GM19035 (cell line): Measurements from ENCODE around the gene BCL2L11.

Source experiments
- ATAC-seq: cut with Tn5 transposase; IDR thresholded peaks from one replicate; pipeline ENCODE4 v1.9.1; 2021; ENCODE audit not compliant: unreplicated experiment

The BCL2L11 gene

DNA sequence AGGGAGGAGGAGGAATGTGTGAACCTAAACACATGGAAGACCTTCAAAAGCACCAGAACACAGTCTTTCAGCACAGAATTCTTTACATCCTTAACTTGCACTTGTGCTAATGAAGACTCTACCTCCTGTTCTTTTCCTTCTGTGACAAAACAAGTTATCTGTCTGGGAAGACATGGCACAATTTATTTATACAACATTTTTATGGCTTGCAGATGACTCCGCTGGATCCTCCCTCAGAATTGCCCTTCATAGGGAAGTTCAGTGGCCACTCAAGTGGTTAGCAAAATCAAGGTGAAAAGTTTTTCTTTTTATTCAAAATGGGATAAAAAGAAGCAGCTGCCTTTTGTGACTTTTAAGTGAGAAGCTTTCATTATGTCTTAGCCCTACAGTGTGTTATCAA is 21.4 kb downstream of the BCL2L11 start:
- ATAC-seq, result no peak

DNA sequence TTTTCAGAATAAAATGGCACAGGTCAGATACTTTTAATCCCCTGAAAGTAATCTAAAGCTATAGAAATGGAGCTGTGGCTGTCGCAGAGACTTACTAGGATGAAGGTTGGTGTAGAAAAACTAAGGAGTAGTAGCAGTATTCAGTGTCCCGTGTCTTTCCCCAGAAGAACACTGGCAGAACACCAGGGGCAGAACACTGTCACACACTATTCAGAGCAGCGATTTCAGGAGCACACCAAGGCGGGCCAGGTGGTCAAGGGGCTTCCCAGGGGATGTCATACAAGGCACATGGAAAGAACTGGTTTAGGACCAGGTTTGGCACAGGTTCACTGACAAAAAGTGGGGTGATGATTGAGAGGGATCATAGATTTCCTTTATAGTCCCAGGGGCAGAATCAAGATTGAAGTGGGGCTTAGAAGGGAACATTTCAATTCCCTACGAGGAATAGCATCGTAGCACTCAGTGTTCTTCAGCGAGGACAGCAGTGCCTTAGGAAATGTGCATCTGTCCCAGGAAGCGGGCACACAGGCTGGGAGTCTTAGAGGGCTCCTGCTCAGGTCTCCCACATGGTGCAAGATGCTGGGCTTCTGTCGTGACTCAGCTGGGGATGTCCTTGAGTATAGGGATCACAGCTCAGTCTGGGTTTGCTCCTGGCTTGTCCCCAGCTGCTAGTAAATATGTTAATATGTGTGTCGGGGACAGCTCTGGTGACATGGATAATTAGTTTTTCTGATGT is 22.6 kb downstream of the BCL2L11 start:
- ATAC-seq, result no peak

DNA sequence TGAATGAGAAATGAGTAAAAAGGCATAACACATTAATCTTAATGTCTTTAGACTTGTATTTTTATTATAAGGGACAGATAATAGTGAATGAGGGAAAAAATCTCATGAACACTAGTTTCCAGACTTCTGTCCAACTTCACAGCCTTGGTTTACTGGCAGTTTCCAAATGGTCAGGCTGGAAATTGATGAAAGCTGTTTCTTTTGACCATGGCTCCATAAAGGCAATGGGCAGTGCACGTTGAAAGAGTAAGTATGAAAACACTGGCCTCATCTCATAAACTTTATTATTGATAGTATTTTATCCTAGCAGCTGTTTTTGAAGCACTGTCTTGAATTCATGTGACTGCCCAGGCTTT is 23.1 kb downstream of the BCL2L11 start:
- no peak for ATAC-seq

DNA sequence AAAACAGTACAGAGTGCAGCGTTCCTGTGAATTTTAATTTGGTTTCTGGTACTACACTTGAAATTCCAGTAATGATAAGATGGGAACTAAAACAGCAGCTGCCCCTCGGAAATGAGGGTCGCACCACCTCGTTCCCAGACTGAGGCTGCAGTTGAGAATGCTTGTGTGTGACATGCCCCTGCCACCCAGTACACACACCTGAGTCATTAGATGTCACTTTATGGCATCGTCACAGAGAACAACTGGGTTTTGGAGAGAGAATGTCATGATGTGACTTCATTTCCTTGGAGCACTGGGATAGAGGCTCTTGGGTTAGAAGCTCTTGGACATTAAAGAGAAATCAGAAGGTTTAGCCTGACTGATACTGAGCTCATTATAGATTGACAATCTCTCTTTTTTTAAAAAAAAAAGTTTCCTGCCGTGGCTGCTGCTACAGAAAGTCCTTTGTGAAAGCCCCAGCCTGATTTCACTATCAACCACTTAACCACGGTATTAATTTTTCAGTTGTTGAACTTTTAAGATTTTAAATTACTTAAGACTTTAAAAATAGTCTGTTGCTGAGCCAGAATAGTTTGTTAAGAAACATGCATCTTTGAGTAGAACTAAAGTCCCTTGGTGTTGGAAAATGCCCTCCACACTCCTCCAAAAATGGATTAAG is 24.5 kb downstream of the BCL2L11 start:
- ATAC-seq, result no peak

DNA sequence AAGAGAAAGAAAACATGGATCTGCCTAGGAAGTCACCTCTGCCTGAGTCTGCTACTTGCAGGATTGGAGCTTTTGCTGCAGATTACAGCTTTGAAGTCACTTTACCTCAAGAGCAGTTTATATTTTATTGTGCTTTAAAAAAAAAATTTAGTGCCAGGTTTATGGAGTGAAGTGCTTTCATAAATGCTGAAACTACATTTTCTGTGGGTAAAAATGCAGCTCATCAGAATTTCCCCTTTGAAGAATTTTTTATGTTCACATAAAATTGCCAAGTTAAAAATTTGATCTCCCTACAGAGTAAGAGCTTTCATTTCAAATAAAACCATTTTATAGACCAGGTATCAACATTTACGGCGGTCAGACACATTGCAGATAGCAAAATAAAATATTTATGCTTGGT is 25.2 kb downstream of the BCL2L11 start:
- no peak for ATAC-seq

DNA sequence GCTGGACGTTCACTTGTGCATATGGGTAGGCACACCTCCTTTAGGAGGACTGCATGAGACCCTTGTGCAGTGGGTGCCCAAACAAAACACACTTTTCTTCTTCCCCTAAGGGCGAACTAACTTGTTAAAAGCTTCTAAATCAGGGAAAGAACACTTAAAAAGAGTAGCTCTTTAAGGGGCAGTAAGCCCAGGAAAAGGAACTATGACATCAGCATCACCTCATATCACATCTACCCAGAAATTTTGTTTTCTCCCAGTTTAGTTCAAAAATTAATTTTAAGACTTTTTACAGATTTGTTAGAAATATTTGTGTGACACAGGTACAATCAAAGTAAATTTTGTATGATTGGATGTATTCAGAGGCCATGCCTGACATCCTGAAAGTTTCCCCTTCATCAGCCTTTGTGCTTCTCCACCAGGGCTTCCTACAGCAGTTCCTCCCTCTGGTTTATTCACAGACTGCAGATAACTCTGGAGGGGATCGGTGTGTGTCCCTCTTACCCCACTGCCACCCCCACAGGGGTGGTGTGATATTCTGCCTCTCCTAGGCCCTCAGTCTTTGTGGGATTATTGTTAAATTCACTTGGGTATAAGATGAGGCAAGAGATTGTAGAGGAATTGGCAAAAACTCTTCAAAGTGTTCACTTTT is 27.6 kb downstream of the BCL2L11 start:
- ATAC-seq, result no peak

DNA sequence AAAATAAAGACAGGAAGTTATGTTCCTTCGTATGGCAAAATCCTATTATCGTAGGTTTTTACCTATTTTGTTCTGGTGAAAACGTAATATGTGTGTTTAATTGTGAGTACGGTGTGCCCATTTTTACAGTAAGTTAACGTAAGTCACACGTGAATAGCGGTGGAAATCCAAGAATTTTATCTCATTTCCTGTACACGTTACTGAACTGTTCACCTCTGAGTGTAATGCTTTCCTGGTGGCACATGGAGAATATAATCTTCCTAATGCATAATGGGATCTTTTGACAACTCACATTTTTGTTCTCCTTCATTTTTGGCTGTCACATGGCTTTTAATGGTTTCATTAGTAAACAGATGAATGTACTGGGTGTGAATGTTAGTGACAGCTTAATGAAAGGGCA is 28.2 kb downstream of the BCL2L11 start:
- no peak for ATAC-seq

DNA sequence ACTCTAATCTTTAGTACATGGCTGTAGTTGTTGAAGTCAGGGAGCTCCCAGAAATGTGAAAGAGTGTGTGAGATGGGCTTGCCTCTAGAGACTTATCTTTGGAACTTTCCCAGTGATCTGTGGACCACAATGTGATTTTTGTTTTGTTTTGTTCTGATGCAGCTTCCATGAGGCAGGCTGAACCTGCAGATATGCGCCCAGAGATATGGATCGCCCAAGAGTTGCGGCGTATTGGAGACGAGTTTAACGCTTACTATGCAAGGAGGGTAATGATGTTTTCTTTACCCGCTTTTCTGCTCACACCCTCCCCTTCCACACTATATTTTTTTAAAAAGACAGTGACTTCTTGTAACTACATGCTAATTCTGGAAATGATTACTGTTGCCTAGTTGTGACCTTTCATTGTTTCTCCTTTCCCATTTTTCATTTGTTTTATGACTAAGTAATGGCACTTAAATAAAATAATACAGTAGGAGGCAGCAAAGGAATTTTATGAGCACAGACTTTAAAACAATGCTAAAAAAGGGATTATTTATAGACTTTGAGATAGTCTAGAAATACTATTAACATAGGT is 29.3 kb downstream of the BCL2L11 start:
- ATAC-seq, result no peak

DNA sequence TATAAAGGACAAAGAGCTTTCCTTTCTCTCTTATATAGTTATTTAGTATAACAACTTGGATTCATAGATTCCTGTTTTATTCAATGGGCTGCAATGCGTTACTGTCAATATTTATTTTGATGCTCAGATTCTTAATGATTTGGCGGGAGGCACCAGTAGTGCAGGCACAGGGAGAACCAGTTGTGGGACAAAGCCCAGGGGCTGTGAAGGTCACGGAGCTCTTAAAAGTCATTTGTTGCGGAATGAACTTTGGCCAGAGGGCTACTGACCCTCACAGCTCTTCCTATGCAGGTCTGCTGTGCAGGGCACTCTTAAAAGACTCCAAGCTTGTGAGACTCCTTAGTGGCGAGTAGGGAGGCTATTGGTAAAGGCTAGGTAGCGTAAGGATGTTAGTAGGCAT is 34.0 kb downstream of the BCL2L11 start:
- ATAC-seq, result no peak

DNA sequence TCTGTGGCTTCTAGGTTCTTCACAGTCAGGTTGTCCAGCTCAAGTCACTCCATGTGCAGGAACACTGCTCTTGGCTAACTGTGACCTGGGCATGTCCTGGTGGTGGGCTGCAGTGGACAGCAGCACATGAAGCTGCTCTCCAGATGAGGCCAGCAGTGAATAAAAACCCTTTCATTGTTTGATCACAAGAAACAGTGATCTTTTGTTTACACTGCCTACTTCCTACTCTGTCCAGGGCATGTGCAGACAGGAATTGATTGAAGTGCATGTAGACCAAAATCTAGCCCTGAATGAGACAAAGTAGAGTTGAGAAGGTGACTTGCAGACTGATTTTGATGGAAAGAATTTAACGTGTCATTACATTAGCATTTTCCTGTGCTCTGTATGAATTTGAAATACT is 34.9 kb downstream of the BCL2L11 start:
- no peak for ATAC-seq

DNA sequence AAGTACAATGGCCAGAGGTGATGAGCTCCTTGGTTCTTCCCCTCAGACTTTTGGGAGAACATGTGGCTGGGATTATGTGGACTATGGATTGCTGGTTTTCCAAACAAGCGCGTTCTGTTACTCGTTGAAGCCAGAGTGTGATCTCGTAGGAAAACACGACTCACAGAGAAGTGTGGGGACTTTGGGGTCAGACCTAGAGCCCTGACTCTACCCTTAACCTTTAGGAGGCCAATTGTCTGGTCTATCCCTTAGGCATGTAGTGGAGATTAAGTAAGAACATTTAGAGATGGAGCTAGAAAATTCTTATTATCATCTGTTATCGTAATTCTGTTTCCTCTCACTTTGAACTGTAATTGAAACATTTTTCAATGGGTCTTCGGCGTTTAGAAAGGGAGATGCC is 35.8 kb downstream of the BCL2L11 start:
- ATAC-seq, result no peak

DNA sequence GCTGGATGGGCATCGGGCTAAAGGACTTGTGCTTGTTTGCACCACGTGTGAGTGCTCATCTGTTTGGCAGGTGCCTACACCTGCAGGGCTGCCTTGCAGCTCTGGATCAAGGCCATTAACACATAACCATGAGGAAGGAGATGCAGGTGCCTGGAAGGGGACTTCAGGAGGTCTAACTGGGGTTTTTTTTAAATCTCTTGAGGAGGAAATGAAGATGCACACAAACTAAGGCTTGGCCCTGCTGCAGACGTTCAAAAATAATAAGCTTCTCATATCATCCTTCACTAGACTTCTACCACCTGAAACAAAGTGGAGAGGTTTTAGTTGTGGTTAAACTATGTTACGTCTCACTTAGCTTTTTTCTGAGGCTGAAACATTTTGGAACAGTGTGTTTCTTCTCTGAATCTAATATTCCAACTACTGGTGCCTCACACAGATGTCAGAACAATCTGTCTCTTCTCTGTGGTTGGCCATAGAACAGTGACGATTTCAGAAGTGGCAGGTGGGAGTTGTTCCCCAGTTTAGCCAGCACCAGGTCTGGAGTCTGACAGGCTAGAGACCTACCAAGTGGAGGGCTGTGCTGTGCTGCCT is 36.5 kb downstream of the BCL2L11 start:
- peak; percentile 59 for ATAC-seq

DNA sequence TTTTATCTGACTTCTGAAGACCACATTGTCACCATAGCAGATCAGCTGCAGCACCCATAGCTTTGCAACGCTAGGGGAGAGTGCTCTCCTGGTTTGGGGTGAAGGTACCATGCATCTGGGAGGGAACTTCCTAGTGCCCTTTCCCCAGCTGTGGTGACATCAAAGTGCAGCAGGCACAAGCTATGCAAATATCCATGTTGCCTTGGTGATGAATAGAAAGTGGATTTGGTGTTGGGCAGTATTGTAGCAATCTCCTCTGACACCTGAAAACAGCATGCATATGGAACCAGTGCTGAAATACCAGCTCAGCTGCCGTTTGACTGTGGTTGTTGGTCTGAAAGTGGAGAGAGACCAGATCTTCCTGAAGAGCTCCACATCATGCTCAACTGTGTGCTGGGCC is 37.1 kb downstream of the BCL2L11 start:
- ATAC-seq, result peak; percentile 52

DNA sequence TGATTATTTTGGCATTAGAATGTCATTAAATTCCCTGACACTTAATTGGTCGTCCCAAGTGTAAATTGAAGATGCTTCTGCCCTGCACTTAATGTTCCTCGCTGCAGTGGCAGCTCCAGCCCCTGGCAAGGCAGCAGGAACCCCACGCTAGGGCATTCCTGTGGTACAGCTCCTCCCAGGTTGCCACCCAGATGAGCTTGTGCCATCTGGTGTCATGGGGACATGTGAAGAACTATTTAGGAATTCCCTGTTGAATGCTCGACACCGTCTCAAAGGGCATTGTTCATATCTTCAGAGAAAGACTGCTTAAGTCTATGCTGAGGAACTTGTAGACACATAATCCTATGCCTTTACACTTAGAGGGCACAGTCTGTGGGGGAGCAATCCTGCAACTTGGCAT is 38.9 kb downstream of the BCL2L11 start:
- ATAC-seq, result no peak

DNA sequence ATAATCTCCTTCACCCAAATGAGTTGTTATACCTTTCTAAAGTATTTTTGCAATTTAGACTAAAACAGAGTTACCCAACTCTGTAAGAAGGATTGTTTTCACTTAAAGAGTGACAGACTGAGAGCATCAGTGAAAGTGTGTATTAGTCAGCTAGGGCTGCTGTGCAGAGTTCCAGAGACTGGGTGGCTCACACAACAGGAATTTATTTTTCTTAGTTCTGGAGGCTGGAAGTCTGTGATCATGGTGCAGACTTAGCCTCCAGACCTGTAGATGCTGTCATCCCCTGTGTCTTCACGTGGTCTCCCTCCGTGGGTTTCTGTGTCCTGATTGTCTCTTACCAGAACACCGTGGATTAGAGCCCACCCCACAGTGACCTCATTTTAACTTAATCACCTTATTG is 40.0 kb downstream of the BCL2L11 start:
- no peak for ATAC-seq

DNA sequence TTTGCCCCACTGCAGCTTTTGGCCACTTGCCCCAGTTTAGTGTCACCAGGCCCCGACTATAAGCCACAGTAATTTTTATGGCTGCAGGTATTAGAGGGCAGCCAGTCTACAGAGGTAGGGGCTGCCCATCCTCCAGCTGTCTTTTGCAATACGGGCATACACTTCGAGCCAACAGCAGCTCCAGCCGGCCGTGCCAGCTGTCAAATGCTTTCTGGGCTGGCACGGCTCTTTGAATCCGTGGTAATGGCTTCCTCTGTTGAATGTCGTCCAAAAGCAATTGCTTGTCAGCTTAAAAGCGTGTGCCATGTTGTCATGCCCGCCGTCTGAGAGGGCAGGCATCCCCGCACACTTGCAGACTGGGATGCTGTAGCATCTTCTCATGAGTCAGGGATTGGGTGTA is 41.3 kb downstream of the BCL2L11 start:
- ATAC-seq, result no peak

DNA sequence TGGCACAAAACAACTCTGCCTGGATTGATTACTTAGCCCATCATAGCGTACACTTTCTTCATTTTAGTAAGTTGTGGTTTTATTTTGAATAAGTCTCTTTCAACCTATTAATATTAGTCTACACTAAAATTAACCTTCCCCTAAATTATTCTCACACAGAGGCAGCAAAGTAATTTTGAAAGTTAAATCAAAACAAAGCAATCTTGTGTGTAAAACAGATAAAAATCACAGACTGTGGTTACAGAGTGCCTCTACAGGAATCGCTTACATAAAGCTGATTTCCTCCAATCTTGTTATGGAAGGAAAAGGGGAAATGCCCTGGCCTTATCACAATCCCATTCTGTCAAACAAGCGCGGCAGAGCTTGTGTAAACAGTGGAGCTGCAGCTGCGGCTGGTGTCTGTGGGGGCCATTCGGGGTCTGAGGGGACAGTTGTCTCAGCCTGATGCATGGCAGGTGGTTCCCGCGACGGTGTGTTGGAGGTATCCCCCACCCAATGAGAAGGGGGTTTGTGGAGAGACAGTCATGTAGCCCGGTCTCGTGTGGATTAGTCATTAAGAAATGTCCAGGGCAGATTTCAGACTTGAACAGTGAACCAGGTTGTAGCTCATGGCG is 42.1 kb downstream of the BCL2L11 start:
- ATAC-seq, result no peak

DNA sequence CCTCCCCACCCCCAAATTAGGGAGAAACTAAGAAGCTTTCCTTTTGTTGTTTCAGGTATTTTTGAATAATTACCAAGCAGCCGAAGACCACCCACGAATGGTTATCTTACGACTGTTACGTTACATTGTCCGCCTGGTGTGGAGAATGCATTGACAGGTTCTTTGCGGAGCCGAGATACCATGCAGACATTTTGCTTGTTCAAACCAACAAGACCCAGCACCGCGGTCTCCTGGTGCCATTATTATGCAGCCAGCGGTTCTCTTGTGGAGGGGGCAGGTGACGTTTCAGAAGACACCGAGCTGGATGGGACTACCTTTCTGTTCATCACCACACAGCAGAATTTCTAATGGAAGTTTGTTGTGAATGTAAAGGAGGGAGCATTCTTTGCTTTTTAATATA is 43.4 kb downstream of the BCL2L11 start:
- no peak for ATAC-seq

DNA sequence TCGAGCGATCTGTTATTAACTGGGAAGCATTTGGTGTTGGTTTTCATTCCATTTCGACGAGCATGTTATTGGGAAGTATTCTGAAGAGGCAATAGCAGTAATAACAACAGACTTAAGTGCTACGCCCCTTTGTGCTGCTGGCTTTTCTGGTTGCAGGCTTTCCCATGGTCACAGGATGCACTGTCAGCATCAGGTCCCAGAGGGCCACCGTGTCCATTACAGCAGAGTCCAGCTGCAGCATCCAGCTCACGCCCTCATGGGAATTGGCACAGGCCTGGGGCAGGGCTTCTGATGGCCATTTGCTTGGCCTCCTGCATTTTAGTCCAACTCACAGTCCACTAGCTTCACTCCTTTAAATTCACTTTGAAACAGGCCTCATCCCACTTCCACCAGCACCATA is 44.4 kb downstream of the BCL2L11 start:
- ATAC-seq, result no peak

DNA sequence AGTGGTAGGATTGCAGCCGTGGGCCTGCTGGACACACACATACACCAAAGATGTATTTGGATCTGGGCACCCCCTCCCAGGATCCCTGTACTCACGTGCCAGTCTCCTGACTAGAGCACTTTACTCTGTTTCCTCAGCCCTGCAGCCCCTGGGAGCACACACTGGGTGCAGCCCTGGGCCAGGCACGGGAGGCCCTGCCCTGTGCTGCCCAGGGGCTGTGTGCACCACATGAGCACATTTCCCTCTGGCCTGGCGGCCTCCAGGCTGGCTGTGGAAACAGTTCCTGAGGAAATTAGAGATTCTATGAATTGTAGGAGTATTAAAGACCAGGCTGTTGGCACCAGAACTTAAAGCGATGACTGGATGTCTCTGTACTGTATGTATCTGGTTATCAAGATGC is 45.4 kb downstream of the BCL2L11 start:
- ATAC-seq, result no peak

DNA sequence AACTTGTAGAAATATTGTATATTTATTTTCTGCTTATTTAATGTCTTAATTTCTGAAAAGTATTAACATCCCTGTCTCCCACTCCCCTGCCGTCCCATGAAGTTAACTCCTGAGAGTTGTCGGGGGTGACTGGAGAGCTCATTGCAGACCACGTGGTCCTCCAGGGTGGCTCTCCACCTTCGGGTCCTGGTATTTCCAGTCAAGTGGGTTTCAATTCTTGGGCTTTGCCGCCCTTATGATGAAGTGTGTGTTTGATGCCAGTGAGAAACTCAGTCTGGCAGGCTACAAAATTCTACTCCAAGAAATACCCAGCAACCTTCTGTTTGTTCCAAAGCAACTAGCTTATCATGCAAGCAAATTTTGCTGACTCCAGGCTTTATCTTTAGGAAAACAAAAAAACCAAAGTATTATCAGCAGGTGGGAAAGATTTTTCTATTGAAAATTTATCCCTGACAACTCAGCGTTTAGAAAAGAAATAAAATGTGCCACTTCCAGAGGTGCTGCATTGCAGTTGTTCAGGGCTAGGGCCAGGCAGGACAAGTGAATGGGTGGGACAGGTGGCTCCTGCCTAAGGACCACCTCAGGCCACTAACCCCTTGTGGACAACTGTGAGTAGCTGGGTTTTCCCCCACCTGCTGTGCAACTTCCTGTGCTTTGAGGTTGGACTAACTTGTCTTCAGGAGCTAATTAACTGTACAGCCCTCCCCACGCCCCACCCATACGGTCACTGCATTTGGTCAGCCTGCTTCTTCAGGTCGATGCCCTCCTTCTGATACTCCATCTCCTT is 46.6 kb downstream of the BCL2L11 start:
- no peak for ATAC-seq
